Astrocyte (in vitro differentiated cells and primary cell): ENCODE measurements around the gene ESRRG. TPM values are rescaled to one million over a fixed set of nuclear protein-coding genes. Genes with fewer than 3 reads are reported as not detected.

Experiments
- DNase-seq: peaks from one replicate; pipeline ENCODE4 v3.0.0-alpha.2; 2010; ENCODE audit warnings: low read depth
- FAIRE-seq: peaks from 2 replicates; lab custom pipeline; 2011; peaks lifted over from hg19 to GRCh38; lab: Jason Lieb, UNC
- H2AFZ ChIP-seq: 2 replicates; pipeline ENCODE4 v1.6.0; 2012; ENCODE audit warnings: low read depth, low read length, inconsistent platforms
- H3K27ac ChIP-seq: 2 replicates; pipeline ENCODE4 v1.5.1; 2011; ENCODE audit warnings: low read depth, low read length, inconsistent platforms
- H3K27me3 ChIP-seq: 2 replicates; pipeline ENCODE4 v1.6.0; 2011; ENCODE audit warnings: low read length, inconsistent platforms; ENCODE audit not compliant: insufficient read depth
- H3K36me3 ChIP-seq: 2 replicates; pipeline ENCODE4 v1.5.1; 2011; ENCODE audit warnings: low read length, inconsistent platforms; ENCODE audit not compliant: insufficient read depth
- H3K4me1 ChIP-seq: 2 replicates; pipeline ENCODE4 v1.5.1; 2011; ENCODE audit warnings: low read length, inconsistent platforms; ENCODE audit not compliant: insufficient read depth
- H3K4me2 ChIP-seq: 2 replicates; pipeline ENCODE4 v1.6.0; 2012; ENCODE audit warnings: low read length, inconsistent platforms
- H3K4me3 ChIP-seq: 2 replicates; pipeline ENCODE4 v1.5.1; 2011; ENCODE audit warnings: low read depth, mild to moderate bottlenecking, low read length, inconsistent platforms; ENCODE audit not compliant: insufficient read depth
- H3K79me2 ChIP-seq: 2 replicates; pipeline ENCODE4 v1.6.0; 2012; ENCODE audit warnings: mild to moderate bottlenecking, low read length, inconsistent platforms; ENCODE audit not compliant: insufficient read depth
- H3K9ac ChIP-seq: 2 replicates; pipeline ENCODE4 v1.6.0; 2012; ENCODE audit warnings: mild to moderate bottlenecking, low read length, inconsistent platforms
- H3K9me3 ChIP-seq: 2 replicates; pipeline ENCODE4 v1.5.1; 2012; ENCODE audit warnings: low read depth, mild to moderate bottlenecking, low read length, inconsistent platforms; ENCODE audit not compliant: insufficient read depth
- H4K20me1 ChIP-seq: 2 replicates; pipeline ENCODE4 v1.6.0; 2012; ENCODE audit warnings: low read length, inconsistent platforms; ENCODE audit not compliant: insufficient read depth
- H3K27ac Mint-ChIP-seq: one replicate; pipeline ENCODE4 v1.8.0; 2021; ENCODE audit warnings: mild to moderate bottlenecking, mixed read lengths; ENCODE audit not compliant: unreplicated experiment
- H3K27me3 Mint-ChIP-seq: one replicate; pipeline ENCODE4 v1.8.0; 2021; ENCODE audit warnings: low read depth, mixed read lengths; ENCODE audit not compliant: unreplicated experiment
- H3K36me3 Mint-ChIP-seq: one replicate; pipeline ENCODE4 v1.8.0; 2021; ENCODE audit warnings: low read depth, mixed read lengths; ENCODE audit not compliant: unreplicated experiment
- H3K4me1 Mint-ChIP-seq: one replicate; pipeline ENCODE4 v1.8.0; 2021; ENCODE audit warnings: low read depth, mixed read lengths; ENCODE audit not compliant: unreplicated experiment
- H3K4me3 Mint-ChIP-seq: one replicate; pipeline ENCODE4 v1.8.0; 2021; ENCODE audit warnings: mild to moderate bottlenecking, moderate library complexity, mixed read lengths; ENCODE audit not compliant: unreplicated experiment
- H3K9me3 Mint-ChIP-seq: one replicate; pipeline ENCODE4 v1.8.0; 2021; ENCODE audit warnings: mild to moderate bottlenecking, mixed read lengths; ENCODE audit not compliant: unreplicated experiment
- EZH2 ChIP-seq: IDR thresholded peaks from 2 replicates; pipeline ENCODE4 v1.6.1; 2012; ENCODE audit warnings: mild to moderate bottlenecking, low read length, inconsistent platforms; ENCODE audit not compliant: insufficient read depth
- total RNA-seq: library from RNA; stranded (reverse); gene quantifications from 2 replicates; pipeline ENCODE4 v1.2.1, GENCODE V29; 2021
- TF ChIP-seq, protein P1 (sequence below): IDR thresholded peaks from 2 replicates; pipeline ENCODE4 v1.5.1; 2011; ENCODE audit warnings: low read depth, mild to moderate bottlenecking, inconsistent platforms, low read length, moderate library complexity; ENCODE audit not compliant: insufficient read depth

ESRRG gene
- total RNA-seq, 1 donor from 2014 or later = 0.79 TPM

- H3K36me3 ChIP-seq = no peaks in the 10 kb centered on the region
- no peak for DNase-seq
- TF ChIP-seq, protein P1, sequence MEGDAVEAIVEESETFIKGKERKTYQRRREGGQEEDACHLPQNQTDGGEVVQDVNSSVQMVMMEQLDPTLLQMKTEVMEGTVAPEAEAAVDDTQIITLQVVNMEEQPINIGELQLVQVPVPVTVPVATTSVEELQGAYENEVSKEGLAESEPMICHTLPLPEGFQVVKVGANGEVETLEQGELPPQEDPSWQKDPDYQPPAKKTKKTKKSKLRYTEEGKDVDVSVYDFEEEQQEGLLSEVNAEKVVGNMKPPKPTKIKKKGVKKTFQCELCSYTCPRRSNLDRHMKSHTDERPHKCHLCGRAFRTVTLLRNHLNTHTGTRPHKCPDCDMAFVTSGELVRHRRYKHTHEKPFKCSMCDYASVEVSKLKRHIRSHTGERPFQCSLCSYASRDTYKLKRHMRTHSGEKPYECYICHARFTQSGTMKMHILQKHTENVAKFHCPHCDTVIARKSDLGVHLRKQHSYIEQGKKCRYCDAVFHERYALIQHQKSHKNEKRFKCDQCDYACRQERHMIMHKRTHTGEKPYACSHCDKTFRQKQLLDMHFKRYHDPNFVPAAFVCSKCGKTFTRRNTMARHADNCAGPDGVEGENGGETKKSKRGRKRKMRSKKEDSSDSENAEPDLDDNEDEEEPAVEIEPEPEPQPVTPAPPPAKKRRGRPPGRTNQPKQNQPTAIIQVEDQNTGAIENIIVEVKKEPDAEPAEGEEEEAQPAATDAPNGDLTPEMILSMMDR = no peak
- no peak for TF ChIP-seq EZH2
- no peak overlapping the region for H3K4me3 Mint-ChIP-seq
- H3K9ac ChIP-seq = no peak overlapping the region
- no peaks in the 10 kb centered on the region for H3K9me3 ChIP-seq
- H3K27me3 Mint-ChIP-seq = no peaks in the 10 kb centered on the region
- H3K4me3 ChIP-seq = no peak overlapping the region
- no peaks in the 10 kb centered on the region for H4K20me1 ChIP-seq
- no peaks in the 10 kb centered on the region for H3K79me2 ChIP-seq
- no peak overlapping the region for H3K4me2 ChIP-seq
- no peaks in the 10 kb centered on the region for H3K4me1 ChIP-seq
- no peaks in the 10 kb centered on the region for H3K27me3 ChIP-seq
- no peak overlapping the region for H3K27ac Mint-ChIP-seq
- no peaks in the 10 kb centered on the region for H3K9me3 Mint-ChIP-seq
- no peak for FAIRE-seq
- no peak overlapping the region for H2AFZ ChIP-seq
- H3K36me3 Mint-ChIP-seq = no peaks in the 10 kb centered on the region
- H3K4me1 Mint-ChIP-seq = no peaks in the 10 kb centered on the region
- no peak overlapping the region for H3K27ac ChIP-seq
Observed at GRCh38 chr1:216632980-216633379, 90.2 kb downstream of the ESRRG start.

- Histone ChIP-seq H3K27ac (no peak overlapping the region), H3K4me1 (no peaks in the 10 kb centered on the region), H4K20me1 (no peaks in the 10 kb centered on the region), H3K4me3 (no peak overlapping the region), H3K9ac (no peak overlapping the region), H3K79me2 (no peaks in the 10 kb centered on the region), H3K27me3 (no peaks in the 10 kb centered on the region), H3K9me3 (no peaks in the 10 kb centered on the region), H3K36me3 (no peaks in the 10 kb centered on the region), H2AFZ (no peak overlapping the region), H3K4me2 (no peak overlapping the region)
- H3K4me3 Mint-ChIP-seq = no peak overlapping the region
- FAIRE-seq (no peak), DNase-seq (no peak)
- H3K4me1 Mint-ChIP-seq = no peaks in the 10 kb centered on the region
- H3K27me3 Mint-ChIP-seq = no peaks in the 10 kb centered on the region
- TF ChIP-seq, protein P1 = no peak
- no peak for TF ChIP-seq EZH2
- H3K27ac Mint-ChIP-seq = no peak overlapping the region
- H3K36me3 Mint-ChIP-seq = no peaks in the 10 kb centered on the region
- no peaks in the 10 kb centered on the region for H3K9me3 Mint-ChIP-seq
Observed at GRCh38 chr1:216630532-216630931, 92.7 kb downstream of the ESRRG start.

- no peaks in the 10 kb centered on the region for H3K27me3 Mint-ChIP-seq
Observed at GRCh38 chr1:216627252-216627651, 96.0 kb downstream of the ESRRG start.

More at GRCh38 chr1:216627252-216627651, 96.0 kb downstream of the ESRRG start:
- no peaks in the 10 kb centered on the region for H3K9me3 ChIP-seq
- no peak overlapping the region for H2AFZ ChIP-seq
- H3K27me3 ChIP-seq = no peaks in the 10 kb centered on the region
- H3K4me1 Mint-ChIP-seq = no peaks in the 10 kb centered on the region
- no peaks in the 10 kb centered on the region for H4K20me1 ChIP-seq
- H3K4me3 ChIP-seq = no peak overlapping the region
- no peaks in the 10 kb centered on the region for H3K36me3 ChIP-seq
- no peak overlapping the region for H3K9ac ChIP-seq
- no peak overlapping the region for H3K27ac Mint-ChIP-seq
- FAIRE-seq (no peak), DNase-seq (no peak)
- TF ChIP-seq EZH2 = no peak
- TF ChIP-seq, protein P1 = no peak
- H3K9me3 Mint-ChIP-seq = no peaks in the 10 kb centered on the region
- no peak overlapping the region for H3K4me3 Mint-ChIP-seq
- H3K36me3 Mint-ChIP-seq = no peaks in the 10 kb centered on the region
- no peaks in the 10 kb centered on the region for H3K4me1 ChIP-seq
- H3K79me2 ChIP-seq = no peaks in the 10 kb centered on the region
- no peak overlapping the region for H3K4me2 ChIP-seq
- H3K27ac ChIP-seq = no peak overlapping the region
